PC-3 (cell line): ENCODE measurements around the gene POLR1C. TPM values are rescaled to one million over a fixed set of nuclear protein-coding genes. Genes with fewer than 3 reads are reported as not detected.

Experiments used
- ATAC-seq: fragments of 200-7000 bp; cut with Tn5 transposase; 2 replicates; pipeline ENCODE4 v1.9.1; 2020; ENCODE audit warnings: mild to moderate bottlenecking, moderate library complexity
- BruUV-seq: library from RNA; stranded (reverse); fragments of 400-500 nt; replicated peaks from 2 replicates; lab custom pipeline; 2021; lab: Mats Ljungman, UMichigan
- CTCF ChIA-PET: fragments of 300-600 bp; sonication (Branson Sonifier 250); formaldehyde crosslinking; loops from one replicate; lab custom pipeline; 2022; ENCODE audit warnings: antibody characterized with exemption; lab: Charles Lee
- POLR2A ChIA-PET: fragments of 300-600 bp; sonication (Branson Sonifier 250); formaldehyde crosslinking; loops from one replicate; lab custom pipeline; 2022; ENCODE audit warnings: antibody characterized with exemption; ENCODE audit not compliant: unreplicated experiment; lab: Charles Lee
- DNase-seq: peaks from one replicate; pipeline ENCODE4 v3.0.0-alpha.2; 2015
- H2AFZ ChIP-seq: fragments of 300-600 bp; sonication (generic); 2 replicates; pipeline ENCODE4 v1.6.0; 2016; ENCODE audit warnings: antibody characterized with exemption, low read length
- H3F3A ChIP-seq: fragments of 300-600 bp; sonication (generic); one replicate; pipeline ENCODE4 v1.6.0; 2017; ENCODE audit warnings: antibody characterized with exemption, low read length, control low read depth, mild to moderate bottlenecking; ENCODE audit not compliant: unreplicated experiment
- H3K27ac ChIP-seq: fragments of 300-600 bp; sonication (generic); 2 replicates; pipeline ENCODE4 v1.5.1; 2016; ENCODE audit warnings: mild to moderate bottlenecking, low read length
- H3K27me3 ChIP-seq: fragments of 300-600 bp; sonication (generic); 2 replicates; pipeline ENCODE4 v1.6.1; 2016; ENCODE audit warnings: low read length, mixed read lengths
- H3K36me3 ChIP-seq: fragments of 300-600 bp; sonication (generic); 2 replicates; pipeline ENCODE4 v1.6.1; 2016; ENCODE audit warnings: low read depth, mixed run types, low read length, mixed read lengths
- H3K4me1 ChIP-seq: fragments of 300-600 bp; sonication (generic); 2 replicates; pipeline ENCODE4 v1.5.1; 2016; ENCODE audit warnings: low read length; ENCODE audit not compliant: insufficient read depth
- H3K4me2 ChIP-seq: fragments of 300-600 bp; sonication (generic); 2 replicates; pipeline ENCODE4 v1.6.0; 2016; ENCODE audit warnings: low read length
- H3K4me3 ChIP-seq: fragments of 300-600 bp; sonication (generic); 2 replicates; pipeline ENCODE4 v1.5.1; 2016; ENCODE audit warnings: mild to moderate bottlenecking, low read length, mixed read lengths
- H3K79me2 ChIP-seq: fragments of 300-600 bp; sonication (generic); 2 replicates; pipeline ENCODE4 v1.6.1; 2017; ENCODE audit warnings: low read length, mixed read lengths
- H3K9ac ChIP-seq: fragments of 300-600 bp; sonication (generic); 2 replicates; pipeline ENCODE4 v1.6.0; 2016; ENCODE audit warnings: mild to moderate bottlenecking, low read length
- H3K9me2 ChIP-seq: fragments of 300-600 bp; sonication (generic); replicated peaks from 2 replicates; pipeline ENCODE4 v1.6.1; 2016; ENCODE audit warnings: mixed run types, low read length, mixed read lengths
- H3K9me3 ChIP-seq: fragments of 300-600 bp; sonication (generic); 2 replicates; pipeline ENCODE4 v1.6.1; 2016; ENCODE audit warnings: low read length, mixed read lengths
- H4K20me1 ChIP-seq: fragments of 300-600 bp; sonication (generic); 2 replicates; pipeline ENCODE4 v1.6.1; 2016; ENCODE audit warnings: low read length, mixed read lengths
- CTCF ChIP-seq: fragments of 300-600 bp; sonication (generic); conservative IDR thresholded peaks from 2 replicates; pipeline ENCODE4 v1.5.1; 2017; ENCODE audit warnings: antibody characterized with exemption, low read depth, mild to moderate bottlenecking, low read length
- EZH2 ChIP-seq: fragments of 300-600 bp; sonication (generic); IDR thresholded peaks from one replicate; pipeline ENCODE4 v1.6.1; 2017; ENCODE audit warnings: antibody characterized with exemption, mild to moderate bottlenecking, low read length; ENCODE audit not compliant: unreplicated experiment
- EZH2phosphoT487 ChIP-seq: fragments of 300-600 bp; sonication (generic); IDR thresholded peaks from 2 replicates; pipeline ENCODE4 v1.6.1; 2018; ENCODE audit warnings: mild to moderate bottlenecking, antibody characterized with exemption, low read length, borderline replicate concordance
- intact Hi-C: fragments of 100-400 bp; cut with micrococcal nuclease; formaldehyde crosslinking; loops from 2 replicates; pipeline ENCODE4 v1.9.0; 2023
- total RNA-seq: library from RNA; depleted of rRNA; stranded (reverse); fragments of >200 nt; gene quantifications from 2 replicates; pipeline ENCODE4 v1.2.3, GENCODE V29; 2014

The POLR1C gene
- total RNA-seq, 1 experiment from 2014 or later: 61.4 TPM

- H3K4me3 ChIP-seq: no peak overlapping the region
- no peaks in the 10 kb centered on the region for H3K4me1 ChIP-seq
- TSS peak; percentile 26 for BruUV-seq
- H3F3A ChIP-seq: no peaks in the 10 kb centered on the region
- peaks cover 7% of the 10 kb centered on the region; the same call in 1 of the 2 replicates for H3K36me3 ChIP-seq
- no peaks in the 10 kb centered on the region for H3K9me3 ChIP-seq
- H3K4me2 ChIP-seq: no peak overlapping the region
- H3K27ac ChIP-seq: no peak overlapping the region
- TF ChIP-seq EZH2phosphoT487: no peak
- no peak for TF ChIP-seq CTCF
- TF ChIP-seq EZH2: no peak
- no peaks in the 10 kb centered on the region for H3K9me2 ChIP-seq
- DNase-seq (no peak), ATAC-seq (no peak)
- POLR2A ChIA-PET: interaction anchor here (0.7 kb wide), 1 partner anchor 144 kb away, joined by 5 read pairs; no protein-coding TSS in a partner anchor
- no peak overlapping the region for H2AFZ ChIP-seq
- H3K9ac ChIP-seq: no peak overlapping the region
- intact Hi-C loops: loop anchor here (5.0 to 10.0 kb wide), 2 partner anchors 140 to 243 kb away; partner anchors contain the start of gene ZNF318
- H4K20me1 ChIP-seq: no peaks in the 10 kb centered on the region
- CTCF ChIA-PET: interaction anchor here (0.8 kb wide), 1 partner anchor 21 kb away, joined by 6 read pairs; no protein-coding TSS in a partner anchor
- no peaks in the 10 kb centered on the region for H3K79me2 ChIP-seq
- H3K27me3 ChIP-seq: no peaks in the 10 kb centered on the region
Observed at GRCh38 chr6:43504756-43505593, 11.9 kb upstream of the POLR1C start.

- no peak overlapping the region for H3K4me2 ChIP-seq
- no peak for DNase-seq
- no peaks in the 10 kb centered on the region for H3F3A ChIP-seq
- no peak overlapping the region for H2AFZ ChIP-seq
- H3K36me3 ChIP-seq: peaks cover 7% of the 10 kb centered on the region; the same call in 1 of the 2 replicates
- no peak overlapping the region for H3K4me3 ChIP-seq
- ATAC-seq: no peak
- intact Hi-C loops: loop anchor here (1.0 to 10.0 kb wide), 4 partner anchors 51 to 243 kb away; partner anchors contain the start of gene ZNF318
- H3K79me2 ChIP-seq: no peaks in the 10 kb centered on the region
- BruUV-seq: no TSS peak
- no peak overlapping the region for H3K27ac ChIP-seq
- no peaks in the 10 kb centered on the region for H3K27me3 ChIP-seq
- no peaks in the 10 kb centered on the region for H3K9me3 ChIP-seq
- POLR2A ChIA-PET: interaction anchor here (0.7 kb wide), 1 partner anchor 145 kb away, joined by 5 read pairs; no protein-coding TSS in a partner anchor
- H3K4me1 ChIP-seq: peaks cover 5% of the 10 kb centered on the region
- TF ChIP-seq EZH2 (no peak), EZH2phosphoT487 (no peak), CTCF (0 out of 2 replicates have a peak, but pooled peaks have one; percentile 12)
- no peaks in the 10 kb centered on the region for H3K9me2 ChIP-seq
- CTCF ChIA-PET: interaction anchor here (0.6 to 0.8 kb wide), 3 partner anchors 22 to 171 kb away, joined by 4 to 6 read pairs (median 6); no protein-coding TSS in a partner anchor
- no peak overlapping the region for H3K9ac ChIP-seq
- no peaks in the 10 kb centered on the region for H4K20me1 ChIP-seq
Observed at GRCh38 chr6:43505718-43506117, 11.2 kb upstream of the POLR1C start.
